HepG2 (cell line): ENCODE results near the gene TANC1. TPM values are rescaled to one million over a fixed set of nuclear protein-coding genes. Genes with fewer than 3 reads are reported as not detected.

Experiments
- ATAC-seq: fragments of 200-7000 bp; cut with Tn5 transposase; 3 replicates; pipeline ENCODE4 v1.9.1; 2020; ENCODE audit warnings: mild to moderate bottlenecking, moderate library complexity
- BruUV-seq: library from RNA; stranded (reverse); fragments of 400-500 nt; replicated peaks from 2 replicates; lab custom pipeline; 2021; lab: Mats Ljungman, UMichigan
- CTCF ChIA-PET: fragments of 300-600 bp; formaldehyde crosslinking; extraction: SDS; loops from one replicate; lab custom pipeline; 2021; ENCODE audit warnings: low total read pairs, inconsistent platforms, low intra/inter-chr PET ratio; lab: Yijun Ruan, JAX
- POLR2A ChIA-PET: fragments of 350-600 bp; sonication (Branson Sonifier 250); formaldehyde crosslinking; loops from one replicate; lab custom pipeline; 2020; ENCODE audit warnings: antibody characterized with exemption, inconsistent platforms; lab: Yijun Ruan, JAX
- DNase-seq: peaks from one replicate; pipeline ENCODE4 v3.0.0-alpha.2; 2015; ENCODE audit warnings: low spot score
- FAIRE-seq: peaks from 3 replicates; lab custom pipeline; 2011; peaks lifted over from hg19 to GRCh38; lab: Jason Lieb, UNC
- H2AFZ ChIP-seq: one replicate; pipeline ENCODE4 v1.6.1; 2011; ENCODE audit warnings: low read length, inconsistent platforms
- H3K27ac ChIP-seq: fragments of 300-600 bp; 3 replicates; pipeline ENCODE4 v1.8.0; 2011; ENCODE audit warnings: mixed run types, mild to moderate bottlenecking, mixed read lengths, low read length, inconsistent platforms; ENCODE audit not compliant: insufficient read depth; ENCODE audit errors: extremely low read length
- H3K27me3 ChIP-seq, 2 experiments: fragments of 200-600 bp in 1 of 2; 2 replicates in 1 of 2; 3 replicates in 1 of 2; pipeline versions ENCODE4 v1.6.0 to v1.8.0; 2011; ENCODE audit warnings: low read length in 2 of 2, mild to moderate bottlenecking in 2 of 2, moderate library complexity in 2 of 2, inconsistent platforms in 1 of 2; ENCODE audit not compliant: insufficient read depth in 2 of 2, control insufficient read depth in 1 of 2
- H3K36me3 ChIP-seq, 2 experiments: fragments of 200-600 bp in 1 of 2; replicated peaks in 1 of 2; 2 replicates in 1 of 2; 3 replicates in 1 of 2; pipeline versions ENCODE4 v1.5.1 to v1.8.0; 2011; ENCODE audit warnings: low read length in 2 of 2, inconsistent platforms in 1 of 2; ENCODE audit not compliant: insufficient read depth in 2 of 2, control insufficient read depth in 1 of 2
- H3K4me1 ChIP-seq: 2 replicates; pipeline ENCODE4 v1.5.1; 2012; ENCODE audit warnings: low read length, inconsistent platforms; ENCODE audit not compliant: insufficient read depth
- H3K4me2 ChIP-seq: 2 replicates; pipeline ENCODE4 v1.6.0; 2011; ENCODE audit warnings: low read depth, low read length, inconsistent platforms
- H3K4me3 ChIP-seq, 3 experiments: fragments of 200-600 bp in 1 of 3; sonication (generic), shearing (Covaris generic) in 1 of 3; replicated peaks in 1 of 3; 2 replicates each; pipeline ENCODE4 v1.5.1; 2011 to 2016; ENCODE audit warnings: low read length in 3 of 3, inconsistent platforms in 2 of 3, low read depth in 2 of 3, mild to moderate bottlenecking in 2 of 3, control low read depth in 1 of 3, mixed read lengths in 1 of 3; ENCODE audit not compliant: insufficient read depth in 1 of 3
- H3K79me2 ChIP-seq: one replicate; pipeline ENCODE4 v1.6.1; 2011; ENCODE audit warnings: low read length, inconsistent platforms; ENCODE audit not compliant: insufficient read depth
- H3K9ac ChIP-seq: 2 replicates; pipeline ENCODE4 v1.6.0; 2011; ENCODE audit warnings: mild to moderate bottlenecking, low read depth, low read length, inconsistent platforms; ENCODE audit not compliant: insufficient read depth
- H3K9me3 ChIP-seq: 2 replicates; pipeline ENCODE4 v1.5.1; 2012; ENCODE audit warnings: mild to moderate bottlenecking, low read length
- H4K20me1 ChIP-seq: 2 replicates; pipeline ENCODE4 v1.6.0; 2011; ENCODE audit warnings: inconsistent platforms, mild to moderate bottlenecking, low read length, moderate library complexity; ENCODE audit not compliant: insufficient read depth
- FOXA1 ChIP-seq, 2 experiments: fragments of 450-650 bp in 1 of 2; sonication (generic) in 1 of 2; formaldehyde crosslinking in 1 of 2; IDR thresholded peaks; 2 replicates each; pipeline versions ENCODE4 v1.4.0 to v1.6.1; 2016 to 2020; ENCODE audit warnings: missing genetic modification reagents in 1 of 2
- GATAD2A ChIP-seq: IDR thresholded peaks from 2 replicates; pipeline ENCODE4 v1.6.1; 2016
- SRSF4 ChIP-seq: fragments of 200-400 bp; formaldehyde crosslinking; IDR thresholded peaks from one replicate; pipeline ENCODE4 v1.6.1; 2018; ENCODE audit warnings: mild to moderate bottlenecking, low read depth, low read length, moderate library complexity; ENCODE audit not compliant: poor library complexity, severe bottlenecking
- ZNF572 ChIP-seq: sonication (generic); formaldehyde crosslinking; IDR thresholded peaks from 2 replicates; pipeline ENCODE4 v1.5.1; 2020; ENCODE audit warnings: mild to moderate bottlenecking, missing genetic modification reagents
- WGBS: methylation state at CpG from one replicate; pipeline ENCODE4 v1.1.6; 2017; ENCODE audit warnings: low lambda C conversion rate; 5-methylcytosine and 5-hydroxymethylcytosine counted together
- in situ Hi-C: cut with HindIII; loops from 2 replicates; pipeline ENCODE4 v1.10.0; 2017; ENCODE audit warnings: low pct_unique_long_range_greater_than_20kb; ENCODE audit not compliant: extremely low pct_ligation_motif_present
- intact Hi-C: fragments of 100-400 bp; cut with micrococcal nuclease; formaldehyde crosslinking; loops from one replicate; pipeline ENCODE4 v1.10.0; 2022; ENCODE audit not compliant: unreplicated experiment
- polyA plus RNA-seq, 8 experiments: library from polyadenylated mRNA; depleted of rRNA in 3 of 8; stranded (reverse) in 7 of 8; unstranded in 1 of 8; fragments of >200 nt; fragmentation: Illumina TruSeq in 4 of 8; extraction: Trizol in 4 of 8; gene quantifications; 2 replicates each; pipeline versions ENCODE4 v1.2.1 to v1.2.3, GENCODE V29; 2011 to 2016; ENCODE audit warnings: low read depth in 4 of 8, missing spikeins in 1 of 8, mixed read lengths in 1 of 8; ENCODE audit not compliant: insufficient read depth in 1 of 8
- total RNA-seq, 5 experiments: library from RNA; depleted of rRNA; stranded (reverse); fragments of >200 nt; fragmentation: Illumina TruSeq; extraction: Trizol; gene quantifications; 2 replicates each; pipeline ENCODE4 v1.2.3, GENCODE V29; 2016; ENCODE audit warnings: low read depth in 1 of 5
- TF ChIP-seq, protein P1 (sequence below): IDR thresholded peaks from 2 replicates; pipeline ENCODE4 v1.6.1; 2016; ENCODE audit warnings: mild to moderate bottlenecking

TANC1 gene
- total and polyA plus RNA-seq, 2 of the 13 experiments (the other 11 are each of a cell fraction or from before 2014, with no cell fraction given): 2.3 to 5.6 TPM

DNA sequence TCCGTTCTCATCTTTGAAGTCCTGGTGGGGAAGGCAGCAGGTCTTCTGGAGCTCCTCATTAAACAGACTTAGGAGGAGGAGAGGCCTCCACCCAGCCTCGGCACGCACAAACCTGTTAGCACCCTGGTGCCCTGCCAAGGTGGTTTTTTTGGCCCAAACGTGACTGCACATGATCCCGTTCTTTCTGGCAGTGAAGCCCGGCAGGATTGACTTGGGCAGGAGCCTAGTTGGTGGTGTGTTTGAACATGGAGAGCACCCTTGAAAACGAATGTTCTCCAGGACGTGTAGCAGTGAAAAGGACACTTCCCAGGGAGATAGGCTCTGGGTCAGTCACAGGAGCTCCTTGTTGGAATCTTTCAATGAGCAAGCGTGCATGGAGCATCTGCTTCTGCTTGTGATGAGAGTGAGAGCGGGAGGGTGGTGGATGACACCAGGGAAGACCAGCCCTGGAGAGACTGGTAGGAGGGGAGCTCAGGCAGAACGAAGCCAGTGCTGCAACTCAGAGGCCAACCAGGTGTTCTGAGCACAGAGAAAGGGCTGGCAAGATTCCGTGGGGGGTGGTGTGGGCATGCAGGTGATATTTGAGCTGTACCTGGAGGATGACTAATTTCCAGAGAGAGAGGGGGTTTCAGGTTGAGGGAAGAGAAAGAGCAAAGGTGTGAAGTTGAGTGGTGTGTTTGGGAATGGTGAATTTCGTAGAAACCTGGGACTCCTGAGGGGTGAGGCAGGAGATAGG lies 73.8 kb downstream of the TANC1 start:
- ChIA-PET CTCF (no interaction called here), POLR2A (no interaction called here)
- Histone ChIP-seq H3K9ac (no peak overlapping the region), H3K79me2 (no peaks in the 10 kb centered on the region), H4K20me1 (no peaks in the 10 kb centered on the region), H3K4me2 (no peak overlapping the region), H3K4me3 (no peak overlapping the region), H3K27ac (no peak overlapping the region), H3K27me3 (no peaks in the 10 kb centered on the region), H3K36me3 (no peaks in the 10 kb centered on the region), H3K4me1 (no peaks in the 10 kb centered on the region), H2AFZ (no peak overlapping the region), H3K9me3 (no peaks in the 10 kb centered on the region)
- ATAC-seq: no peak
- in situ Hi-C loops: no loop called here
- BruUV-seq: no TSS peak
- no peak for FAIRE-seq
- TF ChIP-seq GATAD2A (CRISPR knock-in tag): no peak
- TF ChIP-seq ZNF572: 0 out of 2 replicates have a peak, but pooled peaks have one; percentile 44
- TF ChIP-seq, protein P1, sequence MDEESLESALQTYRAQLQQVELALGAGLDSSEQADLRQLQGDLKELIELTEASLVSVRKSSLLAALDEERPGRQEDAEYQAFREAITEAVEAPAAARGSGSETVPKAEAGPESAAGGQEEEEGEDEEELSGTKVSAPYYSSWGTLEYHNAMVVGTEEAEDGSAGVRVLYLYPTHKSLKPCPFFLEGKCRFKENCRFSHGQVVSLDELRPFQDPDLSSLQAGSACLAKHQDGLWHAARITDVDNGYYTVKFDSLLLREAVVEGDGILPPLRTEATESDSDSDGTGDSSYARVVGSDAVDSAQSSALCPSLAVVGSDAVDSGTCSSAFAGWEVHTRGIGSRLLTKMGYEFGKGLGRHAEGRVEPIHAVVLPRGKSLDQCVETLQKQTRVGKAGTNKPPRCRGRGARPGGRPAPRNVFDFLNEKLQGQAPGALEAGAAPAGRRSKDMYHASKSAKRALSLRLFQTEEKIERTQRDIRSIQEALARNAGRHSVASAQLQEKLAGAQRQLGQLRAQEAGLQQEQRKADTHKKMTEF: no peak
- intact Hi-C loops: no loop called here
- no peak for DNase-seq
- 75% methylated on average over 13 of the region's 13 CpGs for WGBS

- H4K20me1 ChIP-seq: no peaks in the 10 kb centered on the region
- TF ChIP-seq SRSF4 (no peak), FOXA1 (IDR thresholded peaks at IDR 0.05) (no peak), FOXA1 (CRISPR knock-in tag; IDR thresholded peaks at IDR 0.05) (no peak)
- no peak for ATAC-seq
- no TSS peak for BruUV-seq
- H3K27ac ChIP-seq: no peak overlapping the region
- no peak overlapping the region for H2AFZ ChIP-seq
- in situ Hi-C loops (no loop called here), intact Hi-C loops (no loop called here)
- DNase-seq: no peak
- H3K79me2 ChIP-seq: no peaks in the 10 kb centered on the region
- H3K27me3 ChIP-seq: no peaks in the 10 kb centered on the region
- CTCF ChIA-PET: no interaction called here
- WGBS: 68% methylated on average over 5 of the region's 5 CpGs
- H3K36me3 ChIP-seq: no peaks in the 10 kb centered on the region
- no peaks in the 10 kb centered on the region for H3K4me1 ChIP-seq
- H3K9me3 ChIP-seq: no peaks in the 10 kb centered on the region
- no peak for FAIRE-seq
- H3K4me2 ChIP-seq: no peak overlapping the region
- POLR2A ChIA-PET: no interaction called here
- H3K4me3 ChIP-seq: no peak overlapping the region
- H3K9ac ChIP-seq: no peak overlapping the region
Observed at GRCh38 chr2:159043710-159044109, 75.3 kb downstream of the TANC1 start.
